HepG2 (cell line): Measurements from ENCODE around the gene SLC25A46. TPM values are rescaled to one million over a fixed set of nuclear protein-coding genes. Genes with fewer than 3 reads are reported as not detected.
A peak's percentile ranks its signal among the peaks of the same experiment; 100 is the strongest.

ENCODE experiments used
- FOXK2 ChIP-seq: fragments of 450-650 bp; IDR thresholded peaks from 2 replicates; pipeline ENCODE4 v1.6.1; 2016
- HNRNPUL1 ChIP-seq: fragments of 200-400 bp; formaldehyde crosslinking; IDR thresholded peaks from 2 replicates; pipeline ENCODE4 v1.6.1; 2017; ENCODE audit warnings: low read depth, mild to moderate bottlenecking, low read length, moderate library complexity
- KDM1A ChIP-seq: IDR thresholded peaks from 2 replicates; pipeline ENCODE4 v1.6.1; 2016; ENCODE audit warnings: missing compliant biosample characterization
- KMT2A ChIP-seq: sonication (generic); formaldehyde crosslinking; IDR thresholded peaks from 2 replicates; pipeline ENCODE4 v1.4.0; 2020; ENCODE audit warnings: missing genetic modification reagents
- NPAS2 ChIP-seq: sonication (generic); formaldehyde crosslinking; IDR thresholded peaks from 2 replicates; pipeline ENCODE4 v1.8.0; 2022; ENCODE audit warnings: mild to moderate bottlenecking, missing genetic modification reagents, borderline replicate concordance
- PHB2 ChIP-seq: fragments of 450-650 bp; IDR thresholded peaks from 2 replicates; pipeline ENCODE4 v1.6.1; 2018; ENCODE audit not compliant: partially characterized antibody
- RBM22 ChIP-seq: fragments of 200-400 bp; formaldehyde crosslinking; optimal IDR thresholded peaks from 2 replicates; pipeline ENCODE3; 2017; ENCODE audit warnings: mild to moderate bottlenecking, low read length, moderate library complexity
- SP140L ChIP-seq: sonication (generic); formaldehyde crosslinking; IDR thresholded peaks from 2 replicates; pipeline ENCODE4 v1.4.0; 2020; ENCODE audit warnings: missing genetic modification reagents, borderline replicate concordance
- ZNF572 ChIP-seq: sonication (generic); formaldehyde crosslinking; IDR thresholded peaks from 2 replicates; pipeline ENCODE4 v1.5.1; 2020; ENCODE audit warnings: mild to moderate bottlenecking, missing genetic modification reagents
- ZNF850 ChIP-seq: sonication (generic); formaldehyde crosslinking; conservative IDR thresholded peaks from 2 replicates; pipeline ENCODE4 v1.9.0; 2021; ENCODE audit warnings: mild to moderate bottlenecking, missing genetic modification reagents
- polyA plus RNA-seq, 8 experiments: library from polyadenylated mRNA; depleted of rRNA in 3 of 8; stranded (reverse) in 7 of 8; unstranded in 1 of 8; fragments of >200 nt; fragmentation: Illumina TruSeq in 4 of 8; extraction: Trizol in 4 of 8; gene quantifications; 2 replicates each; pipeline versions ENCODE4 v1.2.1 to v1.2.3, GENCODE V29; 2011 to 2016; ENCODE audit warnings: low read depth in 4 of 8, missing spikeins in 1 of 8, mixed read lengths in 1 of 8; ENCODE audit not compliant: insufficient read depth in 1 of 8
- total RNA-seq, 5 experiments: library from RNA; depleted of rRNA; stranded (reverse); fragments of >200 nt; fragmentation: Illumina TruSeq; extraction: Trizol; gene quantifications; 2 replicates each; pipeline ENCODE4 v1.2.3, GENCODE V29; 2016; ENCODE audit warnings: low read depth in 1 of 5
- TF ChIP-seq, protein P1 (sequence below), 2 experiments: sonication (generic) in 1 of 2; formaldehyde crosslinking in 1 of 2; IDR thresholded peaks; 2 replicates each; pipeline versions ENCODE4 v1.6.1 to v1.9.0; 2014 to 2022; ENCODE audit warnings: antibody characterized with exemption in 1 of 2, borderline replicate concordance in 1 of 2, inconsistent platforms in 1 of 2, low read depth in 1 of 2, missing genetic modification reagents in 1 of 2
- TF ChIP-seq, protein P2 (sequence below): IDR thresholded peaks from 2 replicates; pipeline ENCODE4 v1.6.1; 2018; ENCODE audit warnings: missing genetic modification reagents
- TF ChIP-seq, protein P3 (sequence below): fragments of 450-650 bp; IDR thresholded peaks from 2 replicates; pipeline ENCODE4 v1.6.1; 2017
- TF ChIP-seq, protein P4 (sequence below): sonication (generic); formaldehyde crosslinking; IDR thresholded peaks from 2 replicates; pipeline ENCODE4 v1.4.0; 2020; ENCODE audit warnings: mild to moderate bottlenecking, missing genetic modification reagents
- TF ChIP-seq, protein P5 (sequence below): sonication (generic); formaldehyde crosslinking; IDR thresholded peaks from 2 replicates; pipeline ENCODE4 v1.5.1; 2020; ENCODE audit warnings: missing genetic modification reagents, mild to moderate bottlenecking, borderline replicate concordance

The SLC25A46 gene
- total and polyA plus RNA-seq, 2 of the 13 experiments (the other 11 are each of a cell fraction or from before 2014, with no cell fraction given): 14.2 to 34.6 TPM

DNA sequence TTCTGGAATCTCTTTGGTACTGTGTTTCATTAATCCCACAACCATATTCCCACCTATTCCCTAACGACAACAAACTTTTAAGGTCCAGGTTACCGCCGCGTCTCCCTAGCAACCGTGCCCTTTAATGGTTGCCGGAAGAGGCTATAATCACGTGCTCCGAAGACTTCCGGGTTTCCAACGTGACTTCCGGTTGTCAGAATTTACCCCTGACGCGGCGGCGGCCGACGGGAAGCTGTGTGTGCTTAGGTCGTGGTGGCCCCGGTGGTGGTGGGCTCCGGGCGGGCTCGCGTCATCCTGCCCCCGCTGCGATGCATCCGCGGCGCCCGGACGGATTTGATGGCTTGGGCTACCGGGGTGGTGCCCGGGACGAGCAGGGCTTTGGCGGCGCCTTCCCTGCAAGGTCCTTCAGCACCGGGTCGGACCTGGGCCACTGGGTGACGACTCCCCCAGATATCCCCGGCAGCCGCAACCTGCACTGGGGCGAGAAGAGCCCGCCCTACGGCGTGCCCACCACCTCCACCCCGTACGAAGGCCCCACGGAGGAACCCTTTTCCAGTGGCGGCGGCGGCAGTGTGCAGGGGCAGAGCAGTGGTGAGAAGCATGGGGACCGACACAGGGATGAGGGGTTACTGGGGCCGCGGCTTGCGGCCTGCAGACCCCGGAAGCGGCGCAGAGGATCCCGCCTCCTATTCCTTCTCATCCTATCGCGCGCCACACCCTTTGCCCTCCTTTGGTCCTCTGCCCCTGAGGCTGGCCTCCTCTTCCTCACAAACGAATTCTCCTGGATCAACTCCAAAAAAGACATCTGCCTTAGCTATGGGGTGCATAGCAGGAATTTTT lies at the start of gene SLC25A46 (continued):
- TF ChIP-seq, protein P1, sequence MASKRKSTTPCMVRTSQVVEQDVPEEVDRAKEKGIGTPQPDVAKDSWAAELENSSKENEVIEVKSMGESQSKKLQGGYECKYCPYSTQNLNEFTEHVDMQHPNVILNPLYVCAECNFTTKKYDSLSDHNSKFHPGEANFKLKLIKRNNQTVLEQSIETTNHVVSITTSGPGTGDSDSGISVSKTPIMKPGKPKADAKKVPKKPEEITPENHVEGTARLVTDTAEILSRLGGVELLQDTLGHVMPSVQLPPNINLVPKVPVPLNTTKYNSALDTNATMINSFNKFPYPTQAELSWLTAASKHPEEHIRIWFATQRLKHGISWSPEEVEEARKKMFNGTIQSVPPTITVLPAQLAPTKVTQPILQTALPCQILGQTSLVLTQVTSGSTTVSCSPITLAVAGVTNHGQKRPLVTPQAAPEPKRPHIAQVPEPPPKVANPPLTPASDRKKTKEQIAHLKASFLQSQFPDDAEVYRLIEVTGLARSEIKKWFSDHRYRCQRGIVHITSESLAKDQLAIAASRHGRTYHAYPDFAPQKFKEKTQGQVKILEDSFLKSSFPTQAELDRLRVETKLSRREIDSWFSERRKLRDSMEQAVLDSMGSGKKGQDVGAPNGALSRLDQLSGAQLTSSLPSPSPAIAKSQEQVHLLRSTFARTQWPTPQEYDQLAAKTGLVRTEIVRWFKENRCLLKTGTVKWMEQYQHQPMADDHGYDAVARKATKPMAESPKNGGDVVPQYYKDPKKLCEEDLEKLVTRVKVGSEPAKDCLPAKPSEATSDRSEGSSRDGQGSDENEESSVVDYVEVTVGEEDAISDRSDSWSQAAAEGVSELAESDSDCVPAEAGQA (IDR thresholded peaks at IDR 0.05; ENCODE audit: low read depth): 0 out of 2 replicates have a peak, but pooled peaks have one; percentile 57
- TF ChIP-seq, protein P1 (CRISPR knock-in tag; IDR thresholded peaks at IDR 0.05; ENCODE audit: borderline replicate concordance): no peak
- no peak for TF ChIP-seq HNRNPUL1
- TF ChIP-seq, protein P2, sequence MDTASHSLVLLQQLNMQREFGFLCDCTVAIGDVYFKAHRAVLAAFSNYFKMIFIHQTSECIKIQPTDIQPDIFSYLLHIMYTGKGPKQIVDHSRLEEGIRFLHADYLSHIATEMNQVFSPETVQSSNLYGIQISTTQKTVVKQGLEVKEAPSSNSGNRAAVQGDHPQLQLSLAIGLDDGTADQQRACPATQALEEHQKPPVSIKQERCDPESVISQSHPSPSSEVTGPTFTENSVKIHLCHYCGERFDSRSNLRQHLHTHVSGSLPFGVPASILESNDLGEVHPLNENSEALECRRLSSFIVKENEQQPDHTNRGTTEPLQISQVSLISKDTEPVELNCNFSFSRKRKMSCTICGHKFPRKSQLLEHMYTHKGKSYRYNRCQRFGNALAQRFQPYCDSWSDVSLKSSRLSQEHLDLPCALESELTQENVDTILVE (CRISPR knock-in tag): no peak
- no peak for TF ChIP-seq ZNF850
- no peak for TF ChIP-seq SP140L (CRISPR knock-in tag)
- TF ChIP-seq ZNF572 (CRISPR knock-in tag): no peak
- TF ChIP-seq, protein P3, sequence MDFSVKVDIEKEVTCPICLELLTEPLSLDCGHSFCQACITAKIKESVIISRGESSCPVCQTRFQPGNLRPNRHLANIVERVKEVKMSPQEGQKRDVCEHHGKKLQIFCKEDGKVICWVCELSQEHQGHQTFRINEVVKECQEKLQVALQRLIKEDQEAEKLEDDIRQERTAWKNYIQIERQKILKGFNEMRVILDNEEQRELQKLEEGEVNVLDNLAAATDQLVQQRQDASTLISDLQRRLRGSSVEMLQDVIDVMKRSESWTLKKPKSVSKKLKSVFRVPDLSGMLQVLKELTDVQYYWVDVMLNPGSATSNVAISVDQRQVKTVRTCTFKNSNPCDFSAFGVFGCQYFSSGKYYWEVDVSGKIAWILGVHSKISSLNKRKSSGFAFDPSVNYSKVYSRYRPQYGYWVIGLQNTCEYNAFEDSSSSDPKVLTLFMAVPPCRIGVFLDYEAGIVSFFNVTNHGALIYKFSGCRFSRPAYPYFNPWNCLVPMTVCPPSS: no peak
- TF ChIP-seq, protein P4, sequence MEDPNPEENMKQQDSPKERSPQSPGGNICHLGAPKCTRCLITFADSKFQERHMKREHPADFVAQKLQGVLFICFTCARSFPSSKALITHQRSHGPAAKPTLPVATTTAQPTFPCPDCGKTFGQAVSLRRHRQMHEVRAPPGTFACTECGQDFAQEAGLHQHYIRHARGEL (CRISPR knock-in tag): no peak
- peak; percentile 70 for TF ChIP-seq KMT2A (CRISPR knock-in tag)
- TF ChIP-seq NPAS2 (CRISPR knock-in tag): no peak
- TF ChIP-seq, protein P5, sequence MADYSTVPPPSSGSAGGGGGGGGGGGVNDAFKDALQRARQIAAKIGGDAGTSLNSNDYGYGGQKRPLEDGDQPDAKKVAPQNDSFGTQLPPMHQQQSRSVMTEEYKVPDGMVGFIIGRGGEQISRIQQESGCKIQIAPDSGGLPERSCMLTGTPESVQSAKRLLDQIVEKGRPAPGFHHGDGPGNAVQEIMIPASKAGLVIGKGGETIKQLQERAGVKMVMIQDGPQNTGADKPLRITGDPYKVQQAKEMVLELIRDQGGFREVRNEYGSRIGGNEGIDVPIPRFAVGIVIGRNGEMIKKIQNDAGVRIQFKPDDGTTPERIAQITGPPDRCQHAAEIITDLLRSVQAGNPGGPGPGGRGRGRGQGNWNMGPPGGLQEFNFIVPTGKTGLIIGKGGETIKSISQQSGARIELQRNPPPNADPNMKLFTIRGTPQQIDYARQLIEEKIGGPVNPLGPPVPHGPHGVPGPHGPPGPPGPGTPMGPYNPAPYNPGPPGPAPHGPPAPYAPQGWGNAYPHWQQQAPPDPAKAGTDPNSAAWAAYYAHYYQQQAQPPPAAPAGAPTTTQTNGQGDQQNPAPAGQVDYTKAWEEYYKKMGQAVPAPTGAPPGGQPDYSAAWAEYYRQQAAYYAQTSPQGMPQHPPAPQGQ (CRISPR knock-in tag): no peak
- TF ChIP-seq KDM1A: no peak
- TF ChIP-seq RBM22: no peak
- TF ChIP-seq FOXK2: no peak
- no peak for TF ChIP-seq PHB2
